ENCODE results near the gene THOC1.

DNA sequence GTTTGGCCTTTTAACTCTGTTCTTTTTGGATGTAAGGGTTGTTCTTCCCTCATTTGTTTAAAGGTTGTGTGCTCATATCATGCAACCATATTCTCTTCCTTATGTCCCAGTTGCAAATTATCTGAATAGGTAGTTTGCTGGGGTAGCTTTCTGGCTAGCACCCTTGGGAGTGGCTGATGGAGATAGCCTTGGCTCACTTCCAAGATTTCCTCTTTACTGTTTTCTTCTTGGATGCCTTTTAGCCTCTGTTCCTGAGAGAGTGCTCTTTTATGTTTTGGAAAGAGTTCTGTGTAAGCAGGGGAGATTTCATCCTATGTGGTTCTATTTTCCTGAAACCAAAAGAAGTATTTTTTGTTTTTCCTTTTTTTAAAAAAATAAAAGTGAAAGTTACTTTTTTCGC, 84.1 kb downstream of the THOC1 start:
- TF ChIP-seq TAF1 (IDR thresholded peaks at IDR 0.05; ENCODE audit: borderline replicate concordance, low read depth, low read length) (no peak), POLR2AphosphoS5 (IDR thresholded peaks at IDR 0.05; ENCODE audit: low read depth, low read length) (no peak), POLR2A (IDR thresholded peaks at IDR 0.05; ENCODE audit: low read depth, low read length) (no peak)

Measured in GM12892 (cell line).